Measurements from ENCODE around the gene GTF2A1.

GRCh38 chr14:81172353-81172752 lies 48.4 kb downstream of the GTF2A1 start:
- TF ChIP-seq CTCF (IDR thresholded peaks at IDR 0.05), result no peak
- no peak for TF ChIP-seq EZH2 (IDR thresholded peaks at IDR 0.05)

Measured in neural progenitor cell (in vitro differentiated cells).